Ishikawa (cell line): ENCODE data around the gene EXOG.

Experiments
- EGR1 ChIP-seq: IDR thresholded peaks from 2 replicates; pipeline ENCODE4 v1.6.1; 2012
- EP300 ChIP-seq: IDR thresholded peaks from 2 replicates; pipeline ENCODE4 v1.6.1; 2012; ENCODE audit warnings: borderline replicate concordance
- MAX ChIP-seq: IDR thresholded peaks from 2 replicates; pipeline ENCODE4 v1.6.1; 2012
- REST ChIP-seq: IDR thresholded peaks from 2 replicates; pipeline ENCODE4 v1.6.1; 2012; ENCODE audit warnings: low read depth, mild to moderate bottlenecking

GRCh38 chr3:38573111-38573510, 77.0 kb downstream of the EXOG start:
- TF ChIP-seq REST (no peak), MAX (no peak), EGR1 (no peak), EP300 (no peak)
